Non-pigmented ciliary epithelial cell (primary cell): ENCODE measurements around the gene CST6.

Experiments used
- DNase-seq: peaks from one replicate; pipeline ENCODE4 v3.0.0-alpha.2; 2010; ENCODE audit warnings: low read depth

CST6 gene

GRCh38 chr11:66047541-66048365 is 35.9 kb downstream of the CST6 start:
- no peak for DNase-seq

GRCh38 chr11:66048547-66049323 is 36.9 kb downstream of the CST6 start, which contains the start of gene GAL3ST3:
Gene GAL3ST3 (minus strand): TSS chr11:66049161. CDS start chr11:66045415, 3,746 bp downstream.
- DNase-seq, result no peak

- no peak for DNase-seq
These were observed 38.9 kb downstream of the CST6 start for GRCh38 chr11:66050581-66051231.

- no peak for DNase-seq
These were observed 39.6 kb downstream of the CST6 start for GRCh38 chr11:66051371-66051765.

- DNase-seq, result peak; percentile 89
These were observed 40.2 kb downstream of the CST6 start, which contains the start of gene SF3B2 for GRCh38 chr11:66051766-66052663. Gene SF3B2 (plus strand): TSS chr11:66052364. CDS start chr11:66052385, 21 bp downstream.

GRCh38 chr11:66052664-66052982 is 40.8 kb downstream of the CST6 start:
- no peak for DNase-seq

GRCh38 chr11:66055021-66055420 is 43.2 kb downstream of the CST6 start:
- DNase-seq, result no peak

- no peak for DNase-seq
These were observed 44.7 kb downstream of the CST6 start for GRCh38 chr11:66056501-66056900.

- DNase-seq, result no peak
These were observed 48.3 kb downstream of the CST6 start for GRCh38 chr11:66059966-66060680.

GRCh38 chr11:66061268-66061667 is 49.5 kb downstream of the CST6 start:
- no peak for DNase-seq

GRCh38 chr11:66062408-66062807 is 50.6 kb downstream of the CST6 start:
- no peak for DNase-seq
